GM04504 (cell line): ENCODE measurements around the gene CELA3A.
"Not testable (repeated sequence)": the region's sequence is repeated elsewhere in the genome, so short reads cannot be mapped to it uniquely, and the experiment has no call there.

Experiments
- DNase-seq: peaks from one replicate; pipeline ENCODE4 v3.0.0-alpha.2; 2012; ENCODE audit warnings: low read depth

Gene CELA3A, protein sequence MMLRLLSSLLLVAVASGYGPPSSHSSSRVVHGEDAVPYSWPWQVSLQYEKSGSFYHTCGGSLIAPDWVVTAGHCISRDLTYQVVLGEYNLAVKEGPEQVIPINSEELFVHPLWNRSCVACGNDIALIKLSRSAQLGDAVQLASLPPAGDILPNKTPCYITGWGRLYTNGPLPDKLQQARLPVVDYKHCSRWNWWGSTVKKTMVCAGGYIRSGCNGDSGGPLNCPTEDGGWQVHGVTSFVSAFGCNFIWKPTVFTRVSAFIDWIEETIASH

DNA sequence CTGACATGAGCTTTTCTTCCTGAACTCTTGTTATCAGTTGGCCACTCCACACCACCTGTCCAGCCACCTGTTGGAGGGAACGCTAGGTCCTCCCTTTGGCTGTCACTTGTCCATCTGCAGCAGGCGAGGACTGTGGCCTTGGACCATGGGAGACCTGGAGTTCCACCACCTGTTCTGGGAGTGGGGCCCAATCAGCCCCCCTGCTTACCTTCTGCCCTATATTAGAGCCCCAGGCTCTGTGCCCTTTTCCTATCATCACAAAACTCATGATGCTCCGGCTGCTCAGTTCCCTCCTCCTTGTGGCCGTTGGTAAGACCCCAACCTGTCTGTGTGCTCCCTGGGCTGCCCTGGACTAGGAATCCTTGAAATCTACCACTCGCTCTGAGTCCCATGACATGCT lies at the start of gene CELA3A:
Gene CELA3A, plus strand, starts transcription at position 249 of the 400 bp plus-strand sequence. Its CDS starts 18 bp downstream, at position 267.
- no peak for DNase-seq

DNA sequence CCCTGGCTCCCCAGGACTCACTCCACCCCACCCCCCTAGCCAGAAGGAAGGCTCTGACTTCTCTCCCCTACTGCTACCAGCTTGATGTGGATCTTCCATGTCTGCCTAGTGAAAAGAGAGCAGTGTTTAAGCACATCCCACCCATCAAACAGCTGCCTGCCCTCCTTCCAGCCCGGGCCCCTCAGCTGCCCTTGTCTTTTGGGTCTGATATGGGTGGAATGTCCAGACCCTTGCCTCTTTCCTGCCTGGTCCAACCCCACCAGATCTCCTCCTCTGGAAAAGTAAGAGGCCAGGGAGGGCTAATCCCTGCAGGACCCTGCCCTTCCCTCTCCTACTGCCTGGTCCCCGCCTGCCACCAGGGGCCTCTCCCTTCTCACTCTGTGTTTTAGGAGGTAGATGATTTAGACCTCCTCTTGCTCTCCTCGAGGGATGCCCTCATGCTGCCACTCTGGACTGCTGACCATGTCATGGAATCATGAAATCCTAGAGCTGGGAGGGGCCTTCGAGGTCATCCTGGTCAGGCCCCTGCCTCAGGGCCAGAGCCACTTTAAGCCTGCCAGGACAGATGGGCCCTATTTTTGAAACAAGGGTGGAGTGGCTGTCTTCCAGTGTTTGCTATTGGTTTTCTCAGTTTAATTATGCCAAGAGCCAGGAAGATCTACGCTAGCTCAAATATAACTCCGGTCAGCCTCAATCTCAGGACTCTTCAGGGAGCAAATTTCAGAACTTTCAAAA lies 48.5 kb upstream of the CELA3A start:
- no peak for DNase-seq

DNA sequence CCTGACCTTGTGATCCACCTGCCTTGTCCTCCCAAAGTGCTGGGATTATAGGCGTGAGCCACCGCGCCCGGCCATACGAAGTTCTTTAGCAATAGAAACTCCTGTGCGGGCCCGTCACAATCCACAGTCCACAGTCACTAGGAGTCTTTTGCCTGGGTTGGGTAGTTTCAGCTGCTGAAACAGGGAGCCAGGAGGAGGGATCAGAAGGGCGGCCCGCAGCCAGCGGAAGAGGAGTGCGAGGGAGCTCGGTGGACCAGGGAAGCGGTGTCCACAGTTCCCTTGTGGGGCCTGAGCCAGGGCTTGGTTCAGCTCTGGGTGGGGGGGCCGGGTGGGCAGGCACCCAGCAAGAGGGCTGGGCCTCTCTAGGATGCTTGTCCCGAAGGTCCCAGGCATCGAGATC lies 46.4 kb upstream of the CELA3A start:
- DNase-seq: no peak

DNA sequence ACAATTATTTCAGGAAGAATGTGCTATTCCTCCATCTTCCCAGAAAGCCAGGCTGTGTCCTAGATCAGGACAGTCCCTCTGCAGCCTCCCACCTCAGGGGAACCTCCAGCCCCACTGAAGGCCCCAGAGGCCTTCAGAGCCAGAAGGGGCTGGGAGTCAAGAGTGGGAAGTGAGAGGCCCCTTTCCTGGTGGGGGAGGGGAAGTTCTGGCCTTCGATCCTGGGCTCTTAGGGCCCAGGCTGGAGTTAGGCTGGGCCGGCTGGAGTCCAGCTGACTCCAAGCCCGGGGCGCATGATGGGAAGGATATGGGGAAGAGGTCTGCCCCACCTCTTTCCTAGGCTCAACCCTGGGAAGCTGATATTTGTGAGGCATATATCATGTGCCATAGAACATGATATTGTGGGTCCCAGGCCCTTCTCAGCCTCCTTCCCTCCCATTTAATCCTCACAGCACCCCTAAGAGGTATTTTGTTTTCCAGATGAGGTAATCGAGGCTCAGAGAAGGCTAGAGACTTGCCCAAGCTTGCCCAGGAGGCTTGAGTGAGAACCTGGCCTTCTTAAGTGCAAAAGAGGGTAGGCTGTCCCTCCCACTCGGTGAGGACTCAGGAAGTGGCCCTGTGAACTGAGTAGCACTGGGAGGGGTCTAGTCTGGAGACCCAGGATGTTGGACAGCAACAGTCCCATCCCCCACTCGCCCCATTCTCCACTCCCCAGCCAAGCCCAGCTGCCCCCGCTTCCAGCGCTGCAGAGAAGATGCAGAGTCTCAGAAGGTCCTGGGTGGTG lies 45.8 kb upstream of the CELA3A start:
- DNase-seq: no peak

DNA sequence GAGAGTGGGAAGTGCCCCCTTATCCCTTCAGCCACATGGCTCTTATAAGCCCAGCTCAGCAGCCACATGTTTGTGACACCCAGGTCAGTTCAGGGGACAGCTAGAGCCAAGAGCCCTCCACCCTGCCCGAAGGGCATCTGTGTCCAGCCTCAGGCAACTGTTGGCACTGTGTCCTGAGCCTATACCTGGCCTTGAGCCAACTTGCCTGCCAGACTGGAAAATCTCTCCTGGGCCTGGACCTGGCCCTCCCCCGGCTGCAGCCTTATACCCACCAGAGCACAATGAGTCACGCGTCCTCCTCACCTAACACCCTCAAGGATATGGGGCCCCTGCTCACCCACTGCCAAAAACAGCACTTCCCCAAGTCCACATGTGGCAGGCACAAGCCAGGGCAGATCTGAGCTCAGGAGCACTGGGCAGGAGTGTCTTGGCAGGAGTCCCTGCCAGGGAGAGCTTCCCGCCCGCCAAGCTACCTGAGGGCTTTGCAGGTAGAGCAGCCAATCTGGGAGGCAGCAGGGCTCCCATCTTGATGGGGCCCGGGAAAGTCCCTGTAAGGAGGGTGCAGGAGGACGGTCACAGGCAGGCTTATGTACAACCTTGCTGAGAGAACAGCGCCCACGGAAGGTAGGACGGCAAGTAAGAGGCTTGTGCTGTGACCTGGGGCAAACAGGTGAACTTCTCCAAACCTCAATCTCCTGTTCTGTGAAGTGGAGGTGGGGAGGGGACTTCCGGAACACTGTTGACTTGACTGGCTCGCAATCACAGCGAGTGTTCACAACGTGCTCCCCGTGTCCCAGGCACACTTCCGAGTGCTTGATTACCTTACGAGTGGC lies 44.5 kb upstream of the CELA3A start:
- no peak for DNase-seq

DNA sequence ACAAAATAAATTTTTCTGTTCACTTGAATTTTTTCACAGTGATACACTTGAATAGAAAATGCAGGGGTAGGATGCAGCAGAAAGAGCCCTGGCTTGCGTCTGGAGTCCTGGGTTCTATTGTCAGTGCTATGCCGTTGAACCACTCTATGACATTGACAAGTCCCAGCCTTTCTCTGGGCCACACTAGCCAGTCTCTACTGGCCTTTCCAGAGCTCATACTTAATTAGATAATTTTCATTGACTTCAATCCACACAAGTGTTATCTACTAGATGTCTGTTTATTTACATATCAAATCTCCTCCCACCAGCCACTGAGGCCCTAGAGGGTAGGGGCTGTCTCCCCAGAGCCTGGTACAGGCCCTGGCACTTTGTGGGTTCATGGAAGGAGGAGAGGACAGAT lies 40.1 kb upstream of the CELA3A start:
- DNase-seq: no peak

DNA sequence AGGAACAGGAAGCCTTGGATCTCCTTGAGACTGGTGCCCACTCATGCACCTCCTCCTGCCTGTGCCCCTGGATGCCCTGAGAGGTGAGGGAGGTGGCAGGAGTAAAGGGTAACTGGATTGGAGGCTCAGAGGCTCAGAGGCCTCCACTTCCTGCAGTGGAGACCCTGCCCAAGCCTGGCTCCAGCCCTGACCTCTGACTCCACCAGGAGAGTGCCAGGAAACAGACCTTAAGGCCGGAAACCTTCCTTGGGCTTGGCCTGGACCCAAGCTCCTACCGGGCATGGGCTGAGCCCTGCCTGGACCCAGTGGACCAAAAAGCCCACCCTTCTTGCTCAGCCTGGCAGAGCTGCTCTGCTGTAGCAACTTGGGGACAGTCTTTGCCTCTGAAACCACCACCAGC lies 39.7 kb upstream of the CELA3A start:
- DNase-seq: no peak

DNA sequence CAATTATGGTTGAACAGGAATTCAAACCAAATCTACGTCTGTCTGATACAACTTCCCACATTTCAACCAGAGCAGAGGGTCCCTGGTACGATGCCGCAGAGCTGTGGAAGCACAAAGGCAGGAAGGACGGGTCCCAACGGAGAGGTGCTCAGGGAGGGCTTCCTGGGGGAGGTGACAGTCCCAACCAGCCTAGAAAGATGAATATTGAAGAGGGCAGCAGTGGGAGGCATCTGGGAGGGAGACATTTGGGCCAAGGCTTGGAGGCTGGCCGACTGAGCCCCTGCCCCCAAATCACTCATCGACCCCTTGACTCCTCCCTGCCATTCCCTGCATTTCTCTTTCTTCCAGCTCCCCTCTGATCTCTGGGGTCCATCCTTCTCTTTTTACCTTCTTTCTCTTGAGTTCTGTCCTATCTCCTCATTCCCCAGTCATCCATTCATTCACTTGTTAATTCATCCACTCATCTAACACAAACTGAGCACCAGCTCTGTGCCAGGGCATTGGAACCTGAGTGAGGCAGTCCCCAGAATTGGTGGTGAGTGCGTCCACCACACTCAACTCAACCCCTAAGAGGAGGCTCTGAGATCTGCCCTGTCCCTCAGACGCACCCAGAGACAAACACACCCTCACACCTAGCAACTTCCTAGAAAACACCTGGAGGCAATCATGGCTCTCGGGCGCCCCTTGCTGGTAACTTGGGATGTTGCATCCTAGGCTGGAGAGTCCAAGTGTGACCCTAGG lies 37.8 kb upstream of the CELA3A start:
- peak; percentile 44 for DNase-seq

DNA sequence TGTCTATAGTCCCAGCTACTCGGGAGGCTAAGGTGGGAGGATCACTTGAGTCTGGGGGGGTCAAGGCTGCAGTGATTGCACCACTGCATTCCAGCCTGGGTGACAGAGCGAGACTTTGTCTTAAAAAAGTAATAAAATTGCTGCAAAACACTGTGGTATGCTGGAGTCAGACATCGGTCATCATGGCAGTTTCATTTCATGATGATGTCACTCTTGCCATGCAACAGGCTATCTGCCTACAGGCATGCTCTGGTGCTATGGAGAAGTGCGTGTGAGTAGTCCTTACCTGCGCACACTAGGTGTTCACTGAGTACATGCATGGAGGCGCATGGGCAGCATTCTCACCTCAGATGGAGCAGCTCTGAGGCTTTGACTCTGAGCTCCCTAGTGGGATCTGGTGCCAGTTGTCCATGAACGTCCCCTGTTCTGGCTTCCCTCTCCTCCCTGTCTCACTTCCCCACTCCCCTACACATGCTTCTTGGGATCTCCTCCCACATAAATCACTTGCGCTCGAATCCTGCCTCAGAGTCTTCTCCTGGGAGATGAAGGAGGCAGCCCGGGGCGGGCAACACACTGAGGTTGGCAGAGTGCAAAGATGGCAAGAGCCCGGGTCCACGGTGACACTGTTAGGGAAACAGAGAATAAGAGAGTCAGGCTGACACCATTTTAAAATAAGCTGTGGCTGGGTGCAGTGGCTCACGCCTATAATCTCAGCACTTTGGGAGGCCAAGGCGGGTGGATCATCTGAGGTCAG lies 35.0 kb upstream of the CELA3A start:
- peak; percentile 65 for DNase-seq

DNA sequence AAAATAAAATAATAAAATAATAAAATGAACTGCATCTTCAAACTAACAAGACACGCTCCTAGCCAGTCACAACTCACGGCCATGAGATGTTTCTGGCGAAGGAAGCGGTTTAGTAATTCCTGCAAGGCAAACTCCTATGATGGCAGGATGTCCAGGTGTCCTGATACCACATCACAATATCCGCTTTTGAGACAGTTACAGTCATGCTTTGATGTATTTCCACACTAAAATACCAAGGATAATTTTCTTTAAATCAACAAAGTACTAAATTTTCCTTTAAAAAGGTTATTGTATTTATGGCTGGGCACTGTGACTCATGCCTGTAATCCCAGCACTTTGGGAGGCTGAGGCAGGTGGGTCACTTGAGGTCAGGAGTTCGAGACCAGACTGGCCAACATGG lies 34.2 kb upstream of the CELA3A start:
- DNase-seq: not testable (repeated sequence)

DNA sequence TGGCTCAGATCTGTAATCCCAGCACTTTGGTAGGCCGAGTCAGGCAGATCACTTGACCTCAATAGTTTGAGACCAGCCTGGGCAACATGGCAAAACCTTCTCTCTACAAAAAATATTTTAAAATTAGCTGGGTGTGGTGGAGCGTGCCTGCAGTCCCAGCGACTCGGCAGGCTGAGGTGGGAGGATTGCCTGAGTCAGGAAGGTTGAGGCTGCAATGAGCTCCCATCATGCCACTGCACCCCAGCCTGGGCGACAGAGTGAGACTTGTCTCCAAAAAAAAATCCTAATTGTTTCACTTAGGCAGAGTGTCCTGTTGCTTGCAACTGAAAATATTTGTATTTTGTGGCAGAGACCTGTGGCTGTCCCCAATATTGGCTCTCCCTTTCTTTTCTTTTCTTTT lies 32.4 kb upstream of the CELA3A start:
- not testable (repeated sequence) for DNase-seq

DNA sequence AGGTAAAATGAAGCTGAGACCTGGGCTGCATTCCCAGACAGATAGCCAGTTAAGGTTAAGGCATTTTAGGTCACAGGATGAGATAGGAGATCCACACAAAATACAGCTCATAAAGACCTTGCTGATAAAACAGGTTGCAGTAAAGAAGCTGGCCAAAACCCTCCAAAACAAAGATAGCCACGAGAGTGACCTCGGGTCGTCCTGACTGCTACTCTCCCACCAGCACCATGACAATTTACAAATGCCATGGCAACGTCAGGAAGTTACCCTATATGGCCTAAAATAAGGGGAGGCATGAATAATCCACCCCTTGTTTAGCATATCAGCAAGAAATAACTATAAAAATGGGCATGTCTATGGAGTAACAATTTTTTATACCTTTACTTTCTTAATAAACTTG lies 30.9 kb upstream of the CELA3A start:
- DNase-seq: not testable (repeated sequence)

DNA sequence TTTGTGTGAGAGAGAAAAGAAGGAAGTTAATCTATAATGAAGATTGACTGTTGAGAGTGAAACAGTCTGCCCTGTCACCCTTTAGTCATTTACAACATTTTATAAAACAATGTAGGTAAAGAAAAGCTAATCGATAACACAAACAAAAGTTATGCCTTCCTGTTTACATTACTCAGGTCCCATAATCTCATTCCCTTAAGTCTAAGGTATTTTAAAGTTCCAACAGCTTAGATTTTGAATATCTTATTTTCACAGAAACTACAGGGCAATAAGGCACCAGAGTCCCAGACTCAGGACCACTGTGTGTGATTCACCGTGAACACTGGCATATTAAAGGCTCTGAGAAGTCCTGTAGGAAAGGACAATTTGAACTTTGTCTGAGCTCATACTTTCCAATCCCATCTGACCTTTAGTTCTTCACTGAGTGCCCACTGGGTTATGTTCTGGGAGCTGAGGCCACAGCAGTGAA lies 28.4 kb upstream of the CELA3A start:
- DNase-seq: not testable (repeated sequence)

DNA sequence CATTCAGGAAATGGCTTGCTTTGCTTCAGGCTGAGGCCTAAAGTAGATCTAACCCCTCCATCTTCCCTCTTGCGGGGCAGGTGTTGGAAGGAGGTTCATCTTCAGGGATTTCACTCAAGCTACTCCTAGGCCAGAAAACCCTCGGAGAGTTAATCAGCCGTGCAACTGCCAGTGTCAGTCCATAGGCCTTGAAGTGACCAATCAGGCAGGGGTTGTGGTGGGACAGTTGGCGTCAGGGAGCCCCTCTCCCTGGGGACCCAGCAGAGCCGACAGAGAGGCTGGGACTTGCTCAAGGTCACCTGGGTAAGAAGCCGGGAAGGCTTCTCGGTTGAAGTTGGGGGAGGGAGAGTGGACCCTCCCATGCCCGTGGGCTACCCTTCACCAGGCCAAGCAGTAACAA lies 27.5 kb upstream of the CELA3A start:
- DNase-seq: not testable (repeated sequence)

DNA sequence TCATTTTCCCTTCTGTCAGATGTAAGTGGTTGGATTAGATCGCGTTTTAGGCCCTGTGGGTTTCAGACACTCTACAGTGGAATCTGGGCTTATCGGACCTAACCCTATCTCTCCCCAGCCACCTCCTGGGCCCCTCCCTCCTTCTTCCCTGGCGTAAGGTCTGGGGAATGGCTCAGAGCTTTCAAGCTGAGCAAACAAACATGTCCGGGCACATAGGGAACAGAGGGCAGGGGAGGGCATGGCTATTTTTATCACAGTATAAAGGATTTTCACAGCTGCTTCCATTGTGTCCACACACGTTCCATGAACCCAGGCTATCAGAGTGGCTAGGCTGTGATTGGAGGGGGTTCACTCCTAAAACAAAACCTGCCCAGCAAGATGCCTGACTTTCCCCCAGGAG lies 26.8 kb upstream of the CELA3A start:
- DNase-seq: not testable (repeated sequence)

DNA sequence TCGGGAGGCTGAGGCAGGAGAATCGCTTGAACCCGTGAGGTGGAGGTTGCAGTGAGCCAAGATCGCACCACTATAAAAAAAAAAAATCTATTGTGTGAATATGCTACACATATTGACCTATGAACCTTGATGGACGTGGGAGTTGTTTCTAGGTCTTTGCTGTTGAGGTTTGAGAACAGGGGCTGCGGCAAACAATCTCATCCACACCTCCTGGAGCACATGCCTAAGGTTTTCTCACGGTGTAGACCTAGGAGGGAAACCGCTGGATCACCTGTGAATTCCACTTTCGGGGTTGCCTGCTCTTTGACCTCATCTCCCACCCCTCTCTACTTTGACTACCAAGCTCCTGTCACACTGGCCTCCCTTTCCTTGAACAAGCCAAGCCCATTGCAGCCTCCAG lies 26.2 kb upstream of the CELA3A start:
- not testable (repeated sequence) for DNase-seq

DNA sequence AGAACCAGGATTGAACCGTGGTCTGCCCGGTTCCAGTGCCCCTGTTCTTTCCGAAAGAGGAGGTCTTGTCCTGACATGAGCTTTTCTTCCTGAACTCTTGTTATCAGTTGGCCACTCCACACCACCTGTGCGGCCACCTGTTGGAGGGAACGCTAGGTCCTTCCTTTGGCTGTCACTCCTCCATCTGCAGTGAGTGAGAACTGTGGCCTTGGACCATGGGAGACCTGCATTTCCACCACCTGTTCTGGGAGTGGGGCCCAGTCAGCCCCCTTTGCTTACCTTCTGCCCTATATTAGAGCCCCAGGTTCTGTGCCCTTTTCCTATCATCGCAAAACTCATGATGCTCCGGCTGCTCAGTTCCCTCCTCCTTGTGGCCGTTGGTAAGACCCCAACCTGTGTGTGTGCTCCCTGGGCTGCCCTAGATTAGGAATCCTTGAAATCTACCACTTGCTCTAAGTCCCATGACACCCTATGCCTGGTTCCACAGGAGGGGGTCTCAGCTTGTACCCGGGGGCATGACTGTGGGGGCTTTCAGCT lies 24.7 kb upstream of the CELA3A start, which contains the start of gene CELA3B:
Gene CELA3B, plus strand, starts transcription at position 320 of the 537 bp plus-strand sequence. Its CDS starts 18 bp downstream, at position 338.
- DNase-seq: not testable (repeated sequence)

DNA sequence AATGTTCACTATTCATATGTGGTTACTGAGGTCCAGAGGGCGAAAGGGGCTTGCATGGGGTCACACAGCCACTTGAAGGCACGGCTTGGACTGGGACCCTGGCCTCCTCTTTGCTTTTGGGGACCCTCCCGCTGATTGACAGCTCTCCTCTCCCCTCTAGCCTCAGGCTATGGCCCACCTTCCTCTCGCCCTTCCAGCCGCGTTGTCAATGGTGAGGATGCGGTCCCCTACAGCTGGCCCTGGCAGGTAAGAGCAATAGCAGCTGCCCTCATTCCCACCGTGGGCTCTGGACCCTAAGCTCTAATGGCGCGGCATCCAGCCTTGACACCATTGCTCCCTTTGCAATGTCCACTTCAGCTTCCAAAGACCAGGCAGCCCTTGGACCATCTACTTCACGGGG lies 23.2 kb upstream of the CELA3A start:
- not testable (repeated sequence) for DNase-seq

DNA sequence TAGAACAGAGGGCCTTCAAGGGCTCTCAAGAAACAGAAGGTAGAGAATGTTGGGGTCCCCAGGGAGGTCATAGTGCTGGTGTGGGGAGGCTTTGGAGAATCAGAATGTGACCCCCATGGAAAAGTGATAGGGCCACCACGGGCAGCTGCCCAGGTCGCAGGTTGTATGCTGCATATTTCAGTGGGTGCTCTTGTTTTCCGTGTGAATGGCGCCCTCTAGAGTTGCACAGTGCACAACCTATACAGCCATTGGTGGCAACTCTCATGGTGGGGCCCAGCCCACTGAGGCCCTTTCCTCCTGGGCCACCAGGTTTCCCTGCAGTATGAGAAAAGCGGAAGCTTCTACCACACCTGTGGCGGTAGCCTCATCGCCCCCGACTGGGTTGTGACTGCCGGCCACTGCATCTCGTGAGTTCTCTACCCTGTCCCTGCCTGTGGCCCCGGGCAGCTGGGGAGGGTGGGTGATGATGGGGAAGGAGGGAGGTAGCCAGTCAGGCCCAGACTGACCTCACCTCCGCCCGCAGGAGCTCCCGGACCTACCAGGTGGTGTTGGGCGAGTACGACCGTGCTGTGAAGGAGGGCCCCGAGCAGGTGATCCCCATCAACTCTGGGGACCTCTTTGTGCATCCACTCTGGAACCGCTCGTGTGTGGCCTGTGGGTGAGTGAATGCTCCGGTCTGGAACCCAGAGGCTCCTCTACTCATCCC lies 20.8 kb upstream of the CELA3A start:
- DNase-seq: not testable (repeated sequence)
